Measurements from ENCODE around the gene DENND1A.

Gene DENND1A

GRCh38 chr9:123425261-123425821 lies 504.6 kb downstream of the DENND1A start:
- no peak for DNase-seq (ENCODE audit: low read depth)

DNA sequence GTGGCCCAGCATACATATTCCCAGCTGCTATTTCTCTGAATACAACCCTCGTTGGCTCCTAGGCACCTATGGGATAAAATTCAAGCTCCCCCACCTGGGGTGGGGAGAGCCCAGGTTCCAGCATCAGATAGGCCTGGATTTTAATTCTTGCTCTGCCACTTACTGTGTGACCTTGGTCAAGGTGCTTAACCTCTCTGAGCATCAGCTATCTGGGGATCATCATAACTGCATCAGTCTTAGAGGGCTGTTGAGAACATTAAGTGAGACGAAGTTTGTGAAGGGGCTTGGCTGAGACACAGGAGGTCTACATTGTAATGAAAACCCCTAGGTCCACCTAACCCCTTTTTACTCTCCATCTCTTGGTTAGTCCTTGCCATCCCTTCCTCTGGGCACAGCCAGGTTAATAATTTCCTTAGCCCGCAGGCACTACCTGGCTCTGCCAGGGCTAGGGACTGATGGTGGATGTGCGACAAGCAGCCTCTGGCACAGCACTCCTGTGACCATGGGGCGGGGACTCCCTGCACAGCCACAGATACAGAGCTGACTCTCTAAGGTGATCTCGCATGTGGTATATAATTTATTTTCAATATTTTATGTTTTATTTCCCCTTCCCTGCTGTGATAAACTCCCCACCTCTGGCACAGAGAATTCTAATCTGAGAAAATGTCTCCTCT lies 505.2 kb downstream of the DENND1A start:
- no peak for DNase-seq (ENCODE audit: low read depth)

- no peak for DNase-seq (ENCODE audit: low read depth)
These were observed 505.8 kb downstream of the DENND1A start for GRCh38 chr9:123424131-123424530.

DNA sequence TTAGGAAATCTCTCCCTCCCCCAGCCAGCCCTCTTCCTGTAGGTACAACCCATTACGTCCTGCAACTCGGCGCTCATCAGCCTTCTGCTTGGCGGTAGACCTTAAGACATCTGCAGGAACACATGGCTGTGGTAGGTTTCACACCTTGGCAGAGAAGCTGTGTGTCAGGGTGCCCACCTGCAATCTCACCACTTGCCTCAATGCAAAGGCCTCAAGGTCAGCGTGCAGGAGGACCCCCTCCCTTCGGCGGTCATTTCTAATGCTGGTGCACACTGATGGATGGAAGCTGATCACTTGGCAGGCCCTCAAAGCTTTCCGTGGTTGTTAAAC lies 506.6 kb downstream of the DENND1A start:
- no peak for DNase-seq (ENCODE audit: low read depth)

DNA sequence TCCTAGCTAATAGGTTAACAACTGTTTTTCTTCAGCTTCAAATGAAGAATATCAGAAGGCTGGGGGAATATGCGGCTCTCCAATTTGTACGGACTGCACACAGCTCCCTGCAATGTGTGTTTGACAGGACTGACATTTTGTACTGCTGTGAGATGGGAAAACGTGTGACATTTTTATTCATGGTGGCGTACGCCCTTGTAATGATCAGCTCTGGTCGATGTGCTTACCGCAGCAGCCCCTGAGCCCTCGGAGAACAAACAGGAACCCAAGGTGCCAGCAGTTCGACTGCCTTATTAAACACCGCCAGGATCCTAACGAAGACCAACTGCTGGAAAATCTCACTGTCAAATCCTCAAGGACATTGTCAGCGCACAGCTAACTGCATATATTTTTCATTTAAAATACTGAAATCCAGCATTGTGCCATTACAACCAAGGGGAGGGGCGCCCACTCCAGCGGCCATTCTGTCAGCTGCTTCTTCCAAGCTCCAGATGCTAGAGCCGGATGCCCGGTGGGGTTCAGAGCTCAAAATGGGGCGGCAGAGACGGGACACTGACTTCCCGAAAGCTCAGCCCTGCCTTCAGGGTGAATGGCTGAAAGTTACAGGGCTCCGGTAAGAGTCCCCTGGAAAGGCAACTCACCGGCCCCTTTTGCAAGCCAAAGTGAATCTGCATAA lies 507.2 kb downstream of the DENND1A start:
- DNase-seq (ENCODE audit: low read depth), result no peak

DNA sequence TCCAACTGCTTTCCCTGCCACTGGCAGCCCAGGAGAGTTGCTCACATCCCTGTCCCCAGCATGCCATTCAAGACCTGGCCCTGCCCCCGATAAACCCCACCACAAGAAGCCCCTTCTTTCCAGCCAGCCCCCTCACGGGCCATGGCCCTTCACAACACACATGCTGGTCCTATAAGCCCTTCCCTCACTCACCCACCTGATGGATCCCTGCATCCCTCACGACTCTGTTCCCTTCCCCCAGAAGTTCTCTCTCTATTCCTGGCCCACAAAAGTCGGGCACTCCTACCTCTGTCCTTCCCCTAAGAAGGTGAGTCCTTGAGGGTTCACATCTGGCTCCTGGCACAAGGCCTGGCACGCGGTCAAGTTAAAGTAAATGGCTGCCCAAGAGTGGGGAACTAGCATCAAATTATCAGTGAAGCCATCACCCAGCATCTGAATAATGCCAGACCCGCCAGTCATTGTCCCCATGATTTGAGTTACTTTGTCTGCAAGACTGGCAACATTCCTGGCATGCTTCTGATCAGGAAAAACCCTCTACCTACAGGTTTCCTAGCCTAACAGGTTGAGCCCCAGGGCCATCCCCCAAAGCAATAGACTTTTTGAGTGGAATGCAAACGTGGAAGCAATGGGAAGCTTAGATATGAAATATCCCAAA lies 508.0 kb downstream of the DENND1A start:
- DNase-seq (ENCODE audit: low read depth), result no peak

DNA sequence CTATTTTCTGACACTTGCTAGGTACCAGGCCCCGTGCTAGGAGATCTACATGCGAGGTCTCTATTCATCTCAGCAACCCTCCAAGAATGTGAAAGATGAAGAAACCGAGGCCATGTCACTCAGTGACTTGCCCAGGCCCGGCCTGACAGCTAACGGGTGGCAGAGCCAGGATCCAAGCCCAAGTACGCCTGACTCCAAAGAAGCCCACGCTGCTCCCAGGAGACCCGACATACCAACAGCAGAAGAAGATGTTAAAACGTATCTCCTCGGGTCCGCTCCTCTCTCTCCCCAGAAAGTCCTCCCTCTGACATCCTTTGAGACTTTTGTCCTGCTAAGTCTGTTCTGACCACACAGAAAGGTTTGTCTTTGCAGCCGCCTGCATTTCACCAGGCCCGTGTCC lies 508.7 kb downstream of the DENND1A start:
- no peak for DNase-seq (ENCODE audit: low read depth)

GRCh38 chr9:123420592-123421111 lies 509.3 kb downstream of the DENND1A start:
- no peak for DNase-seq (ENCODE audit: low read depth)

DNA sequence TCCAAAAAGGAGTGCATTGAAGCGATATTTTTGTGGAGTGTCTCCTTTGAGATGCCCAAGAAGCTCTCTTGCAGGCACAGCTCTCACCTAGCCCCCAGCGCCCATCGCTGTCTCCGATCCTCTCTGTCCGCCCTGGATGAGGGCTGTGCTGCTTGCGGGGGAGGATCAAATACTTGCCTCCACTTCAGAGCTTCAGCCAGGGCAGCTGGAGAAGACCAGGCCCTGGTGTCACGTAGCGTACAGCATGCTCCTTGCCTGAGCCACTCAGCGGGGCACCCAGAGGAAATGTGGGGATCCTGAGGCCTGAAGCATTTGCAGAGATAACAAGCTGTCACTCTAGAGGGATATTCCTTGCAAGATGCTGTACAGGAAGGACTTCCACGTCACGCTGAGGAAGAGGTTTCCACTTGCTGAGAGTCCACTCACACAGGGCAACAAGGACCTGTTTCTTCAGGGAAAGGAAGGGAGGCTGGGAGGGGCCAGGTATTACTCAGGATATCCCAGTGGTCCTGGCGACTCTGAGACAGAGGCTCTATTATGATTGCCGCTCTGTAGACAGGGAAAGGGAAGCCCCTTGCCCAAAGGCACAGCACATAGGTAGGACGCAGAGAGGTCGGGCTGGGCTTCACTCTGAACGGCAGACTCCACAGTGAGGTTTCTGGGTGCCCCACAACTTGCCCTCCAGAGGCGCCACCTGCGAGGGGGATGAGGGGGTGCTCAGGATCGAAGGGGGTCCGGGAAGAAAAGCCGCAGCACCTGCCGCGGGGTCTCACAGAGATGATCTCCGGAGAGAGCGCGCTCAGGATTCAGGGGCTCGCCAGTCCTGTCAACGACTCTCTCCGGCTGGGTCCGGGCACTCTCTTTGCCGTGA lies 510.0 kb downstream of the DENND1A start:
- no peak for DNase-seq (ENCODE audit: low read depth)

- no peak for DNase-seq (ENCODE audit: low read depth)
These were observed 510.8 kb downstream of the DENND1A start for GRCh38 chr9:123419091-123419490.

GRCh38 chr9:123418506-123418905 lies 511.4 kb downstream of the DENND1A start:
- no peak for DNase-seq (ENCODE audit: low read depth)

- DNase-seq (ENCODE audit: low read depth), result no peak
These were observed 511.9 kb downstream of the DENND1A start for GRCh38 chr9:123418052-123418430.

- DNase-seq (ENCODE audit: low read depth), result no peak
These were observed 512.5 kb downstream of the DENND1A start for GRCh38 chr9:123417289-123418051.

DNA sequence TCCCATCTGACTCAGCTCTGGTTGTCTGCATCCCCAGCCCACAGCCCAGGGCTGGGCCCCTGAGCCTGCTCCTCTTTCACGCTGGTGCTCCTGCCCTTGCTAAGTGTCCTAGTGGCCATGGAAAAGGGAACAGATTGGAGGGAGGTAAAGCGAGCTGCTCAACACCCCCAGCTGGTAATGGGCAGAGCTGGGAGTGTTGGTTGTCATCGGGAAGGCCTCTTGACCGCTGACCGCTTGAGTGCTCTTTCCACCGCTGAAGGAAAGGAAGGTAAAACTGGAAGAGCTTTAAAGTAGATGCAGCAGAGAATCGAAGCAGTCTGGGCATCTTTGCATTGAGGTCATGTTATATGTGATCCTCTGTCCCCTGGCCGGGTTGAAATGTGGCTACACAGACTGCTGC lies 513.8 kb downstream of the DENND1A start:
- no peak for DNase-seq (ENCODE audit: low read depth)

- no peak for DNase-seq (ENCODE audit: low read depth)
These were observed 514.7 kb downstream of the DENND1A start for GRCh38 chr9:123414936-123415930.

- DNase-seq (ENCODE audit: low read depth), result no peak
These were observed 515.7 kb downstream of the DENND1A start for GRCh38 chr9:123414204-123414603.

GRCh38 chr9:123412171-123412820 lies 517.6 kb downstream of the DENND1A start:
- DNase-seq (ENCODE audit: low read depth), result no peak

DNA sequence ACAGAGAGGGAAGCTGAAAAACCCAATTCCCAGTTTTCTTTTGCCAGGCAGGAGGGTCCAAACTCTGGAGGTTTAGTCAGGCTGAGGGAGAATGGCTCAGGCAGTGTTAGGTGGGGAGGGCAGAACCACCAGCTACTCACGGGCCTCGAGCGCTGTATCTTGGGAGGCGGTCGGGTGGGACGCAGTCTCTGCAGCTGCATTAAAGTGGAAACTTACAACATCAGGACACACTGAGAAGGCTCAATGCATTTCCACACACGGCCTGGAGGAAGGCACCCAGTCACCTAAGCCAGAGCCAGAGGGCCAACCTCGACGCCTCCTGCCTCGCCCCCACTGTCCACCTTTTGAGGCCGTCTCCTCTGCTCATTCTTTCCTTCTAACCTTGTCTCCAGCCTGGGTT lies 518.3 kb downstream of the DENND1A start:
- DNase-seq (ENCODE audit: low read depth), result no peak

DNA sequence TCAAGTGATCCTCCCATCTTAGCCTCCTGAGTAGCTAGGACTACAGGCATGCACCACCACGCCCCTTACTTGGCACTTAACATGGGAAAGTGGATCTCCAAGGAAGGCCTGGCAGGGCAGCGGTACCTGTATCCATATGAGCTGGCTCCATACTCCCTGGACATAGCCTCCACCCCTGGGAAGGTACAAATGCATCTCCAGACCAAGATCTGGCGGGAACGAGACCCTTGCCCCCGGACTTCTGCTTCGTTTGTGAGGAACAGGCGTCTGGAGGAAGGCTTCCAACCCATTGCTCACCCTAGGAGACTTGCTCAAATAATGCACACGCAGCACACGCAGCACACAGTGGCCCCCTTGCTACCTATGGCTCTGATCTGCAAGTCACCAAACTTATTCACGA lies 518.7 kb downstream of the DENND1A start:
- DNase-seq (ENCODE audit: low read depth), result no peak

All from fibroblast of the conjunctiva (primary cell).